Neutrophil (primary cell): ENCODE measurements around the gene CYBRD1.
"Not testable (repeated sequence)": the region's sequence is repeated elsewhere in the genome, so short reads cannot be mapped to it uniquely, and the experiment has no call there.

Experiments used
- H3K27ac ChIP-seq: fragments of 200-600 bp; sonication (generic); 2 replicates; pipeline ENCODE4 v1.5.1; 2016; ENCODE audit warnings: mild to moderate bottlenecking, moderate library complexity
- H3K27me3 ChIP-seq: fragments of 200-600 bp; sonication (generic); 2 replicates; pipeline ENCODE4 v1.6.0; 2016; ENCODE audit warnings: mild to moderate bottlenecking
- H3K36me3 ChIP-seq: fragments of 200-600 bp; sonication (generic); 2 replicates; pipeline ENCODE4 v1.5.1; 2017
- H3K4me1 ChIP-seq, 2 experiments: fragments of 200-600 bp in 1 of 2; sonication (generic) in 1 of 2; 1 replicate in 1 of 2; 2 replicates in 1 of 2; pipeline versions ENCODE4 v1.5.1 to v1.6.1; 2013 to 2016; ENCODE audit warnings: low read depth in 1 of 2, low read length in 1 of 2, mild to moderate bottlenecking in 1 of 2, moderate library complexity in 1 of 2; ENCODE audit not compliant: control insufficient read depth in 1 of 2, insufficient read depth in 1 of 2
- H3K4me3 ChIP-seq, 2 experiments: fragments of 200-600 bp in 1 of 2; sonication (generic) in 1 of 2; 1 replicate in 1 of 2; 2 replicates in 1 of 2; pipeline ENCODE4 v1.5.1; 2013 to 2016; ENCODE audit warnings: low read depth in 1 of 2, low read length in 1 of 2, mild to moderate bottlenecking in 1 of 2, moderate library complexity in 1 of 2
- H3K9me3 ChIP-seq: fragments of 200-600 bp; sonication (generic); 2 replicates; pipeline ENCODE4 v1.5.1; 2016
- CTCF ChIP-seq: fragments of 200-600 bp; sonication (generic); IDR thresholded peaks from 2 replicates; pipeline ENCODE4 v1.5.1; 2016; ENCODE audit warnings: antibody characterized with exemption

The CYBRD1 gene

GRCh38 chr2:171524018-171524401, 1.7 kb downstream of the CYBRD1 start:
- no peak for TF ChIP-seq CTCF
- peaks cover 16 to 19% of the 10 kb centered on the region in 2 experiments for H3K4me1 ChIP-seq
- H3K27me3 ChIP-seq, result no peaks in the 10 kb centered on the region
- H3K36me3 ChIP-seq, result no peaks in the 10 kb centered on the region
- H3K27ac ChIP-seq, result peak overlapping the region; percentile 87
- no peaks in the 10 kb centered on the region for H3K9me3 ChIP-seq
- peak overlapping the region; percentile 67 to 87 for H3K4me3 ChIP-seq

- no peak overlapping the region for H3K4me3 ChIP-seq
- no peaks in the 10 kb centered on the region for H3K27me3 ChIP-seq
- no peaks in the 10 kb centered on the region for H3K36me3 ChIP-seq
- no peaks in the 10 kb centered on the region for H3K4me1 ChIP-seq
- H3K27ac ChIP-seq, result no peak overlapping the region
- no peaks in the 10 kb centered on the region for H3K9me3 ChIP-seq
- peak; percentile 71 for TF ChIP-seq CTCF
Measured at GRCh38 chr2:171529914-171530313, 7.6 kb downstream of the CYBRD1 start.

DNA sequence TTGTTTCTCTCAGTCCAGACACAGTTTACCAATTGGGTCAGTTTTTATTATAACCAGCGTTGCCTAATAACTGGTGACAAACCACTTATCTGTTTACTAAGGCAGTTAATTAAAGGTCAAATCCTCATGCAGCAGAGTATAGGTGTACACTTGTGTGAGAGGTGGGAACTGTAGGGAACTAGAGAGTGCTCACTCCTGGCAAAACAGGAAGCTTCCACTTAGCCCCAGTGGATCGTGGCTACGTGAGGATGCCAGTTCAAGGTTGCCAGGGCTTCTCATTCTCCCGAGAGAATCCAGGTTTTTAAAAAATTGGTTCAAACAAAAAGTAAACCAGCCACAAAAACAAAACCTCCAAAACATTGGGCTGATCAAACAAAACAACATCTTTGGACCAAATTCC, 8.1 kb downstream of the CYBRD1 start:
- Histone ChIP-seq H3K27me3 (no peaks in the 10 kb centered on the region), H3K36me3 (no peaks in the 10 kb centered on the region), H3K27ac (peak overlapping the region; percentile 14), H3K4me3 (no peak overlapping the region), H3K9me3 (no peaks in the 10 kb centered on the region), H3K4me1 (no peaks in the 10 kb centered on the region)
- no peak for TF ChIP-seq CTCF

DNA sequence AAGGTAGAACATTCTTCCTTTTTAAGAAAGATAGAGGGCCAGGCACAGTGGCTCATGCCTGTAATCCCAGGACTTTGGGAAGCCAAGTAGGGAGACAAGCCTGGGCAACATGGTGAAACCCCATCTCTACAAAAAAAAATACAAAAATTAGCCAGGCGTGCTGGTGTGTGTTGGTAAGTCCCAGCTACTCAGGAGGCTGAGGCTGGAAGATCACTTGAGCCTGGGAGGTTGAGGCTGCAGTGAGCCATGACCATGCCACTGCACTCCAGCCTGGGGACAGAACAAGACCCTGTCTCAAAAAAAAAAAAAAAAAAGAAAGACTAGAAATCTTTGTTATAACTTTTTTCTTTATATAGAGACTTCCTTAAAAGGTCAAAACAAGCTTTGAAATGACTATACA, 8.6 kb downstream of the CYBRD1 start:
- H3K27me3 ChIP-seq, H3K4me1 ChIP-seq, H3K4me3 ChIP-seq, H3K36me3 ChIP-seq, H3K9me3 ChIP-seq: not testable (repeated sequence)
- peak overlapping the region; percentile 14 for H3K27ac ChIP-seq

- Histone ChIP-seq H3K36me3 (no peaks in the 10 kb centered on the region), H3K27me3 (no peaks in the 10 kb centered on the region), H3K4me3 (no peak overlapping the region), H3K4me1 (no peaks in the 10 kb centered on the region), H3K27ac (no peak overlapping the region), H3K9me3 (no peaks in the 10 kb centered on the region)
- no peak for TF ChIP-seq CTCF
Measured at GRCh38 chr2:171531291-171531690, 9.0 kb downstream of the CYBRD1 start.

GRCh38 chr2:171531836-171532450, 9.7 kb downstream of the CYBRD1 start:
- no peak for TF ChIP-seq CTCF
- Histone ChIP-seq H3K27me3 (no peaks in the 10 kb centered on the region), H3K36me3 (no peaks in the 10 kb centered on the region), H3K9me3 (no peaks in the 10 kb centered on the region), H3K27ac (no peak overlapping the region), H3K4me1 (no peaks in the 10 kb centered on the region), H3K4me3 (no peak overlapping the region)
